ENCODE data around the gene TRIM63. TPM values are rescaled to one million over a fixed set of nuclear protein-coding genes. Genes with fewer than 3 reads are reported as not detected.

The TRIM63 gene
- total RNA-seq, 3 donors from 2014 or later (not counting 1 experiment from before 2014, with no cell fraction given): not detected

GRCh38 chr1:26028490-26028980, 38.9 kb downstream of the TRIM63 start:
- H3K36me3 ChIP-seq (ENCODE audit: control insufficient read depth, insufficient read depth, low read length): no peaks in the 10 kb centered on the region
- no peak overlapping the region for H3K4me3 Mint-ChIP-seq
- no peaks in the 10 kb centered on the region for H3K4me1 ChIP-seq (ENCODE audit: control insufficient read depth, insufficient read depth, low read length)
- H3K4me1 Mint-ChIP-seq: no peaks in the 10 kb centered on the region
- no peaks in the 10 kb centered on the region for H3K9me3 Mint-ChIP-seq
- H3K27ac ChIP-seq (ENCODE audit: low read length): no peak overlapping the region
- no peaks in the 10 kb centered on the region for H3K9me3 ChIP-seq (ENCODE audit: control insufficient read depth, insufficient read depth, low read length)
- no peaks in the 10 kb centered on the region for H3K36me3 Mint-ChIP-seq
- H3K27ac Mint-ChIP-seq: no peak overlapping the region
- no peak for TF ChIP-seq CTCF (IDR thresholded peaks at IDR 0.05)
- H3K27me3 ChIP-seq (ENCODE audit: control insufficient read depth, insufficient read depth, low read length): no peaks in the 10 kb centered on the region
- DNase-seq: no peak
- WGBS (ENCODE audit: insufficient coverage): 48% methylated on average over 8 of the region's 8 CpGs
- intact Hi-C loops (cut with micrococcal nuclease): no loop called here
- H3K4me3 ChIP-seq (ENCODE audit: low read length): no peak overlapping the region
- ATAC-seq: no peak
- peaks cover 0 to 12% of the 10 kb centered on the region in 2 donors for H3K27me3 Mint-ChIP-seq (ENCODE audit: low read depth in 2 of 2)

- Mint-ChIP-seq H3K4me3 (no peak overlapping the region), H3K36me3 (no peaks in the 10 kb centered on the region), H3K27ac (no peak overlapping the region), H3K4me1 (no peaks in the 10 kb centered on the region), H3K27me3 (ENCODE audit: low read depth in 2 of 2) (peaks cover 0 to 12% of the 10 kb centered on the region in 2 donors), H3K9me3 (no peaks in the 10 kb centered on the region)
- Histone ChIP-seq H3K4me1 (ENCODE audit: control insufficient read depth, insufficient read depth, low read length) (no peaks in the 10 kb centered on the region), H3K4me3 (ENCODE audit: low read length) (no peak overlapping the region), H3K9me3 (ENCODE audit: control insufficient read depth, insufficient read depth, low read length) (no peaks in the 10 kb centered on the region), H3K36me3 (ENCODE audit: control insufficient read depth, insufficient read depth, low read length) (no peaks in the 10 kb centered on the region), H3K27ac (ENCODE audit: low read length) (no peak overlapping the region), H3K27me3 (ENCODE audit: control insufficient read depth, insufficient read depth, low read length) (no peaks in the 10 kb centered on the region)
- intact Hi-C loops (cut with micrococcal nuclease): no loop called here
- no peak for DNase-seq
- ATAC-seq: no peak
- no peak for TF ChIP-seq CTCF (IDR thresholded peaks at IDR 0.05)
- 51% methylated on average over 3 of the region's 3 CpGs for WGBS (ENCODE audit: insufficient coverage)
These were observed 39.5 kb downstream of the TRIM63 start for GRCh38 chr1:26027716-26028489.

- 92% methylated on average over 4 of the region's 5 CpGs for WGBS (ENCODE audit: insufficient coverage)
- peaks cover 0 to 3% of the 10 kb centered on the region in 2 donors for H3K27me3 Mint-ChIP-seq (ENCODE audit: low read depth in 2 of 2)
- H3K27ac ChIP-seq (ENCODE audit: low read length): no peak overlapping the region
- H3K36me3 ChIP-seq (ENCODE audit: control insufficient read depth, insufficient read depth, low read length): no peaks in the 10 kb centered on the region
- H3K9me3 ChIP-seq (ENCODE audit: control insufficient read depth, insufficient read depth, low read length): no peaks in the 10 kb centered on the region
- H3K27ac Mint-ChIP-seq: no peak overlapping the region
- ATAC-seq (no peak), DNase-seq (no peak)
- no peaks in the 10 kb centered on the region for H3K4me1 Mint-ChIP-seq
- H3K27me3 ChIP-seq (ENCODE audit: control insufficient read depth, insufficient read depth, low read length): no peaks in the 10 kb centered on the region
- no peak overlapping the region for H3K4me3 Mint-ChIP-seq
- H3K9me3 Mint-ChIP-seq: no peaks in the 10 kb centered on the region
- H3K36me3 Mint-ChIP-seq: no peaks in the 10 kb centered on the region
- no peak for TF ChIP-seq CTCF (IDR thresholded peaks at IDR 0.05)
- intact Hi-C loops (cut with micrococcal nuclease): no loop called here
- no peak overlapping the region for H3K4me3 ChIP-seq (ENCODE audit: low read length)
- H3K4me1 ChIP-seq (ENCODE audit: control insufficient read depth, insufficient read depth, low read length): no peaks in the 10 kb centered on the region
These were observed 41.9 kb downstream of the TRIM63 start for GRCh38 chr1:26025517-26025916.
